ENCODE data around the gene TSPAN32. TPM values are rescaled to one million over a fixed set of nuclear protein-coding genes. Genes with fewer than 3 reads are reported as not detected.

The TSPAN32 gene
- total and polyA plus RNA-seq, 2 donors (not counting 1 experiment from before 2014, with no cell fraction given) = 0.17 TPM; not detected in 1

DNA sequence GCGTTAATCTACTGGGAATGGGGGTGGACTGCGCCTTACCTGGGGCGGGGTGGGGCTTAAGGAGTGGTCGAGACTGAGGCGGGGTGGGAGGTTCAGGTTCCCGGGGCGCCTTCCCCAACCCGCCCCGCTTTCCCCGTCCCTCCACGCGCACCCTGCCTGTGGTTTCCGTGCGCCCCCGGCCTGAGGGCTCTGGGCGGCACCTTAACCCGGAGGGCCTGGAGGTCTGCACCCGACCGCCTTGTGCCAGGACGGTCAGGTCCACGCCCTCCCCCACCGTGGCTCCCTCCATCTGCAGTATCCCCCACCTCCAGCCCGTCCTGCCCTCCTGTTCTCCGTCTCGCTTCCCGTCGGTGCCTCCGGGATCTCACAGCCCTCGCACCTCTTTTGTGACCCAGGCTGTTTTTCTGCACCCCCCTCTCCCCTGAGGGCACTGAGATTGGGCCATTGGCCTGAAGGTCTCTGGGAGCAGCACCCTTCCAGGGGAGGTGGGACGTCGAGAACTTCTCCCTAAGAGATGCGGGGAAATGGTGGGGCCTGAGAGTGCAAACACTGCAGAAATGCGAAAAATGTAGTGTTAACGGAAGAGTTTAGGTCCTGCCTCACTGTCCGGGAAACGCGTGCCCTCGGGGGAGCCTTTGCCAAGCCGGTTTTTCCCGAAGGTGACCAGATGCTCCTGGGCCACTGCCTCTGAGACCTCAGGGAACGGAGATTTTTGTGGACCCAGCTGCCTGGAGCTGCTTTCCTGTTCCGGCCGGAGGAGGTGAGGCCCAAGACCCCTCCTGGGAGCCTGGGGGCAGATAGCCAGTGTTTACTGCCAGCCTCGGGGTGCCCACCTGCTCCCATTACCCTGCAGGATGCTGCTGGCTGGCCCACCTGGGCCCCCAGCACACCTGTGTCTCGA is 30.2 kb upstream of the TSPAN32 start:
- DNase-seq (ENCODE audit: low read depth in 2 of 2) = no peak
- Histone ChIP-seq H3K79me2 (ENCODE audit: control insufficient read depth, insufficient read depth, low read length) (no peaks in the 10 kb centered on the region), H3K9ac (ENCODE audit: insufficient read depth, low read length) (no peak overlapping the region), H3K27ac (ENCODE audit: insufficient read depth, low read length) (no peak overlapping the region), H4K20me1 (ENCODE audit: control insufficient read depth, extremely low read depth, insufficient read depth, low read length) (no peaks in the 10 kb centered on the region), H3K4me2 (ENCODE audit: extremely low read depth, insufficient read depth, low read length) (no peak overlapping the region), H3K36me3 (ENCODE audit: control insufficient read depth, insufficient read depth, low read length) (no peaks in the 10 kb centered on the region), H2AFZ (ENCODE audit: low read length) (no peak overlapping the region), H3K9me3 (ENCODE audit: control insufficient read depth, insufficient read depth, low read depth, low read length) (no peaks in the 10 kb centered on the region), H3K27me3 (ENCODE audit: control insufficient read depth, insufficient read depth, low read length) (peaks cover 8% of the 10 kb centered on the region), H3K4me1 (ENCODE audit: control insufficient read depth, extremely low read depth, insufficient read depth, low read length) (no peaks in the 10 kb centered on the region), H3K4me3 (replicated peaks in 1 of 4; ENCODE audit: control extremely low read depth in 1 of 4, insufficient read depth in 1 of 4, low read depth in 3 of 4, low read length in 4 of 4) (no peak overlapping the region)
- TF ChIP-seq, protein P1, sequence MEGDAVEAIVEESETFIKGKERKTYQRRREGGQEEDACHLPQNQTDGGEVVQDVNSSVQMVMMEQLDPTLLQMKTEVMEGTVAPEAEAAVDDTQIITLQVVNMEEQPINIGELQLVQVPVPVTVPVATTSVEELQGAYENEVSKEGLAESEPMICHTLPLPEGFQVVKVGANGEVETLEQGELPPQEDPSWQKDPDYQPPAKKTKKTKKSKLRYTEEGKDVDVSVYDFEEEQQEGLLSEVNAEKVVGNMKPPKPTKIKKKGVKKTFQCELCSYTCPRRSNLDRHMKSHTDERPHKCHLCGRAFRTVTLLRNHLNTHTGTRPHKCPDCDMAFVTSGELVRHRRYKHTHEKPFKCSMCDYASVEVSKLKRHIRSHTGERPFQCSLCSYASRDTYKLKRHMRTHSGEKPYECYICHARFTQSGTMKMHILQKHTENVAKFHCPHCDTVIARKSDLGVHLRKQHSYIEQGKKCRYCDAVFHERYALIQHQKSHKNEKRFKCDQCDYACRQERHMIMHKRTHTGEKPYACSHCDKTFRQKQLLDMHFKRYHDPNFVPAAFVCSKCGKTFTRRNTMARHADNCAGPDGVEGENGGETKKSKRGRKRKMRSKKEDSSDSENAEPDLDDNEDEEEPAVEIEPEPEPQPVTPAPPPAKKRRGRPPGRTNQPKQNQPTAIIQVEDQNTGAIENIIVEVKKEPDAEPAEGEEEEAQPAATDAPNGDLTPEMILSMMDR (conservative IDR thresholded peaks at IDR 0.05 in 1 of 2, IDR thresholded peaks at IDR 0.05 in 1 of 2; ENCODE audit: low read depth in 1 of 2, low read length in 2 of 2) = no peak
- TF ChIP-seq EZH2 (IDR thresholded peaks at IDR 0.05; ENCODE audit: low read length, missing control alignments) = no peak

DNA sequence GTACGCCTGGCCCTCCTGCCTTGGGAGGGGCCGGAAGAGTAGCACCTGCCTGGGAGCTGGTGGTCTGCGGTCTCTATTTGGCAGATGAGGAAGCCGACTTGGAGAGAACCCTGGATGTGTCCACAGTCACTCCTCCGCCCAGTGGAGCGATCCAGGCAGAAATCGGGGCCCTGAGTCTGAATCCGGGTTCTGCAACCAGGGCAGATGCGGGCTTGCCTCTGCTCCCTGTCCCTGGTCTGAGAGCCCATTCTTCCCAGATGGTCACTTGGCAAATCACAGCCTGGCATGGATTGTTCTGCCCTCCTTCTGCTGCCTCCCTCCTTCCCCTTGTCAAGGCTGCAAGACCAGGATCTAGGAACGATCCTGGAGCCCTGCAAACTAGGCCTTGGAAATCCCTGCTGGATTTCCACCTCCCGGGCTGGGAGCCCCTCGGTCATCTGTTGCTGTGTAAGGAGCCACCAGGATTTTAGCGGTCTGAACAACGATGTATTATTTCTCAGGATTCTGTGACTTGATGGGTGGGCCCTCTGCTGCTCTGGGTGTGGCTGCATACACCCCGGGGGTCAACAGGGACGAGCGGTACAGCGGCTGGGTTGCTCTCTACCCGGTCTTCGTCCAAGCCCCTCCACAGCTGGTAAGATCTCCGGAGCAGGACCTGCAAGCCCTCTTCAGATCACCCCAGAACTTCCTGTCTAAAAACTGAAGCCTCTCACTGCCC is 29.4 kb upstream of the TSPAN32 start:
- no peaks in the 10 kb centered on the region for H3K4me1 ChIP-seq (ENCODE audit: control insufficient read depth, extremely low read depth, insufficient read depth, low read length)
- H3K36me3 ChIP-seq (ENCODE audit: control insufficient read depth, insufficient read depth, low read length) = no peaks in the 10 kb centered on the region
- H3K27ac ChIP-seq (ENCODE audit: insufficient read depth, low read length) = no peak overlapping the region
- H3K4me3 ChIP-seq (replicated peaks in 1 of 4; ENCODE audit: control extremely low read depth in 1 of 4, insufficient read depth in 1 of 4, low read depth in 3 of 4, low read length in 4 of 4) = no peak overlapping the region
- DNase-seq (ENCODE audit: low read depth in 2 of 2) = no peak
- no peak for TF ChIP-seq EZH2 (IDR thresholded peaks at IDR 0.05; ENCODE audit: low read length, missing control alignments)
- TF ChIP-seq, protein P1 (conservative IDR thresholded peaks at IDR 0.05 in 1 of 2, IDR thresholded peaks at IDR 0.05 in 1 of 2; ENCODE audit: low read depth in 1 of 2, low read length in 2 of 2) = no peak
- no peaks in the 10 kb centered on the region for H4K20me1 ChIP-seq (ENCODE audit: control insufficient read depth, extremely low read depth, insufficient read depth, low read length)
- no peaks in the 10 kb centered on the region for H3K79me2 ChIP-seq (ENCODE audit: control insufficient read depth, insufficient read depth, low read length)
- H3K27me3 ChIP-seq (ENCODE audit: control insufficient read depth, insufficient read depth, low read length) = peaks cover 8% of the 10 kb centered on the region
- no peak overlapping the region for H3K9ac ChIP-seq (ENCODE audit: insufficient read depth, low read length)
- H2AFZ ChIP-seq (ENCODE audit: low read length) = no peak overlapping the region
- H3K9me3 ChIP-seq (ENCODE audit: control insufficient read depth, insufficient read depth, low read depth, low read length) = no peaks in the 10 kb centered on the region
- no peak overlapping the region for H3K4me2 ChIP-seq (ENCODE audit: extremely low read depth, insufficient read depth, low read length)

DNA sequence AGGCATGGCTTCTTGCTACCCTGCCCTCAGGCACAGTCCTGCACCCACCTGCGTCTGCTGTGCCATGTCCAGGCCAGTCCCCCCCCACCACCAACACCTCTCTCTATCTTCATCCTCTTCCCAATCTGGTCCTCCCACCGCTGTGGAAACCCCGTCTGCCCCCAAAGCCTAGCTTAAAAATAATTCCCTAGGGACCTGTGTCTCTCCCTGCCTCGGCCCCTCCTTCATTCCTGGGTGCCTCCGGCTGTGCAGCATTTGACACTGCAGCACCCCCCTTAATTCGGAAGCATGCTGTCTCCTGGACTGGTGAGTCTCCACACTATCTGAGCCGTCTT is 28.9 kb upstream of the TSPAN32 start:
- no peaks in the 10 kb centered on the region for H3K4me1 ChIP-seq (ENCODE audit: control insufficient read depth, extremely low read depth, insufficient read depth, low read length)
- no peak overlapping the region for H3K27ac ChIP-seq (ENCODE audit: insufficient read depth, low read length)
- no peak for TF ChIP-seq EZH2 (IDR thresholded peaks at IDR 0.05; ENCODE audit: low read length, missing control alignments)
- TF ChIP-seq, protein P1 (conservative IDR thresholded peaks at IDR 0.05 in 1 of 2, IDR thresholded peaks at IDR 0.05 in 1 of 2; ENCODE audit: low read depth in 1 of 2, low read length in 2 of 2) = no peak
- H3K4me2 ChIP-seq (ENCODE audit: extremely low read depth, insufficient read depth, low read length) = no peak overlapping the region
- peaks cover 8% of the 10 kb centered on the region for H3K27me3 ChIP-seq (ENCODE audit: control insufficient read depth, insufficient read depth, low read length)
- no peaks in the 10 kb centered on the region for H3K9me3 ChIP-seq (ENCODE audit: control insufficient read depth, insufficient read depth, low read depth, low read length)
- H3K9ac ChIP-seq (ENCODE audit: insufficient read depth, low read length) = no peak overlapping the region
- H3K79me2 ChIP-seq (ENCODE audit: control insufficient read depth, insufficient read depth, low read length) = no peaks in the 10 kb centered on the region
- H4K20me1 ChIP-seq (ENCODE audit: control insufficient read depth, extremely low read depth, insufficient read depth, low read length) = no peaks in the 10 kb centered on the region
- no peak overlapping the region for H3K4me3 ChIP-seq (replicated peaks in 1 of 4; ENCODE audit: control extremely low read depth in 1 of 4, insufficient read depth in 1 of 4, low read depth in 3 of 4, low read length in 4 of 4)
- no peaks in the 10 kb centered on the region for H3K36me3 ChIP-seq (ENCODE audit: control insufficient read depth, insufficient read depth, low read length)
- no peak for DNase-seq (ENCODE audit: low read depth in 2 of 2)
- no peak overlapping the region for H2AFZ ChIP-seq (ENCODE audit: low read length)

Measured in fibroblast of lung (primary cell).